GM19468 (cell line): Measurements from ENCODE around the gene LNX2.
"Not testable (repeated sequence)": the region's sequence is repeated elsewhere in the genome, so short reads cannot be mapped to it uniquely, and the experiment has no call there.

Experiments used
- ATAC-seq: cut with Tn5 transposase; IDR thresholded peaks from one replicate; pipeline ENCODE4 v1.9.1; 2021; ENCODE audit warnings: mild to moderate bottlenecking, moderate library complexity, moderate number of reproducible peaks; ENCODE audit not compliant: unreplicated experiment; ENCODE audit errors: extremely low read depth

LNX2 gene

GRCh38 chr13:27638521-27638920, 18.2 kb upstream of the LNX2 start:
- no peak for ATAC-seq

GRCh38 chr13:27638001-27638400, 17.7 kb upstream of the LNX2 start:
- no peak for ATAC-seq

- no peak for ATAC-seq
These were observed 16.9 kb upstream of the LNX2 start for GRCh38 chr13:27637289-27637626.

- no peak for ATAC-seq
These were observed 16.4 kb upstream of the LNX2 start for GRCh38 chr13:27636589-27637288.

GRCh38 chr13:27635266-27635665, 14.9 kb upstream of the LNX2 start:
- ATAC-seq = no peak

- ATAC-seq = no peak
These were observed 14.5 kb upstream of the LNX2 start for GRCh38 chr13:27634791-27635190.

- no peak for ATAC-seq
These were observed 13.9 kb upstream of the LNX2 start for GRCh38 chr13:27634231-27634630.

- ATAC-seq = no peak
These were observed 12.3 kb upstream of the LNX2 start for GRCh38 chr13:27632648-27633047.

- no peak for ATAC-seq
These were observed 11.9 kb upstream of the LNX2 start for GRCh38 chr13:27632214-27632613.

- no peak for ATAC-seq
These were observed 11.3 kb upstream of the LNX2 start for GRCh38 chr13:27631665-27632064.

- no peak for ATAC-seq
These were observed 10.8 kb upstream of the LNX2 start for GRCh38 chr13:27631156-27631555.

GRCh38 chr13:27628766-27629165, 8.4 kb upstream of the LNX2 start:
- ATAC-seq = not testable (repeated sequence)

- ATAC-seq = no peak
These were observed 7.8 kb upstream of the LNX2 start for GRCh38 chr13:27628081-27628480.

GRCh38 chr13:27627380-27627779, 7.1 kb upstream of the LNX2 start:
- ATAC-seq = no peak

GRCh38 chr13:27625839-27626238, 5.5 kb upstream of the LNX2 start:
- ATAC-seq = no peak

- ATAC-seq = no peak
These were observed 3.7 kb upstream of the LNX2 start for GRCh38 chr13:27624071-27624470.

- ATAC-seq = no peak
These were observed 2.6 kb upstream of the LNX2 start for GRCh38 chr13:27622881-27623280.

GRCh38 chr13:27622102-27622820, 1.9 kb upstream of the LNX2 start:
- no peak for ATAC-seq

- ATAC-seq = peak; percentile 27
These were observed 1.2 kb upstream of the LNX2 start, which contains the start of gene POLR1D for GRCh38 chr13:27621366-27622101. TSS of gene POLR1D (plus strand) at chr13:27621892. CDS start at chr13:27621984, 92 bp downstream.

- no peak for ATAC-seq
These were observed 712 bp upstream of the LNX2 start for GRCh38 chr13:27621116-27621365.

- ATAC-seq = peak; percentile 25
These were observed 477 bp downstream of the LNX2 start for GRCh38 chr13:27619728-27620376.
